ENCODE data around the gene NFE2. TPM values are rescaled to one million over a fixed set of nuclear protein-coding genes. Genes with fewer than 3 reads are reported as not detected.

Gene NFE2
- total and polyA plus RNA-seq, 2 of the 8 experiments (the other 6 are each of a cell fraction or from before 2014, with no cell fraction given): 2.0 to 6.1 TPM

DNA sequence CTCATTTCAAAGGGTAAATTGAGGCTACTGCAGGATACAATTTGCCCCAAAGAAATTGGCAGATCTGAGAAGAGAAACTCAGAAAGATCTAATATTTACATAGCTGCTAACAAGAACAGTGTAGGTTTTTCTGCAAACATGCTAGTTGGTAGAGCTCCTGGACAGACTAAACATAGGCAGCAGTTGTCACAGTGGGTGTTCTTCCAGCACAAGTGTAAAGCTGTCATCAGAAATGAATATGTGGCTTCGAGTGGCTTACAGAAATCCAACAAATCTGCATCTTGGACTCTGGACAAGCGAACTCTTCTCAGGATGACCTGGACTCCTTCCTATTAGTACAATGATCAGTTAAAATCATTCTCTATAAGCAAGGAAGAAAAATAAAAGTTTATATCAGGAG is 26.8 kb downstream of the NFE2 start (continued):
- TF ChIP-seq BRCA1 (IDR thresholded peaks at IDR 0.05; ENCODE audit: low read depth, low read length): no peak
- TF ChIP-seq GTF2F1 (IDR thresholded peaks at IDR 0.05; ENCODE audit: borderline replicate concordance, low read depth, low read length): no peak

Measured in H1 (cell line).